Hematopoietic multipotent progenitor cell treated with erythropoietin and hydrocortisone succinate and interleukin-3 and kit ligand, for 8 days (in vitro differentiated cells): Measurements from ENCODE around the gene HSDL1.

ENCODE experiments used
- DNase-seq: peaks from one replicate; pipeline ENCODE4 v3.0.0-alpha.2; 2015

HSDL1 gene

GRCh38 chr16:84175350-84176081 is 30.5 kb upstream of the HSDL1 start:
- DNase-seq, result peak; percentile 53

- no peak for DNase-seq
These were observed 29.4 kb upstream of the HSDL1 start for GRCh38 chr16:84174396-84174795.

GRCh38 chr16:84169765-84170310 is 24.9 kb upstream of the HSDL1 start:
- DNase-seq, result no peak

GRCh38 chr16:84166796-84167695 is 22.1 kb upstream of the HSDL1 start:
- no peak for DNase-seq

GRCh38 chr16:84165746-84166145 is 20.8 kb upstream of the HSDL1 start:
- DNase-seq, result no peak

- no peak for DNase-seq
These were observed 16.8 kb upstream of the HSDL1 start for GRCh38 chr16:84161801-84162200.

- no peak for DNase-seq
These were observed 16.1 kb upstream of the HSDL1 start for GRCh38 chr16:84161037-84161436.

- no peak for DNase-seq
These were observed 14.8 kb upstream of the HSDL1 start for GRCh38 chr16:84159800-84160199.

GRCh38 chr16:84159007-84159406 is 14.0 kb upstream of the HSDL1 start:
- no peak for DNase-seq

GRCh38 chr16:84156342-84156784 is 11.4 kb upstream of the HSDL1 start:
- peak; percentile 27 for DNase-seq

GRCh38 chr16:84155771-84156170 is 10.8 kb upstream of the HSDL1 start:
- peak; percentile 67 for DNase-seq

- no peak for DNase-seq
These were observed 10.2 kb upstream of the HSDL1 start for GRCh38 chr16:84155226-84155625.

- no peak for DNase-seq
These were observed 8.8 kb upstream of the HSDL1 start for GRCh38 chr16:84153660-84154214.

- DNase-seq, result no peak
These were observed 5.9 kb upstream of the HSDL1 start for GRCh38 chr16:84150926-84151325.

GRCh38 chr16:84144209-84144858 is 643 bp downstream of the HSDL1 start:
- DNase-seq, result peak; percentile 32

- DNase-seq, result no peak
These were observed 1.2 kb downstream of the HSDL1 start for GRCh38 chr16:84143784-84144199.

GRCh38 chr16:84143081-84143480 is 1.9 kb downstream of the HSDL1 start:
- no peak for DNase-seq

- DNase-seq, result peak; percentile 22
These were observed 3.8 kb downstream of the HSDL1 start for GRCh38 chr16:84141143-84141670.

- DNase-seq, result no peak
These were observed 5.2 kb downstream of the HSDL1 start for GRCh38 chr16:84139628-84140258.

GRCh38 chr16:84138824-84139627 is 6.0 kb downstream of the HSDL1 start:
- no peak for DNase-seq

GRCh38 chr16:84138500-84138823 is 6.5 kb downstream of the HSDL1 start:
- DNase-seq, result no peak
